Measurements from ENCODE around the gene NBPF11.
"Not testable (repeated sequence)": the region's sequence is repeated elsewhere in the genome, so short reads cannot be mapped to it uniquely, and the experiment has no call there.

- TF ChIP-seq IRF1 (CRISPR knock-in tag; IDR thresholded peaks at IDR 0.05); STAT6 (CRISPR knock-in tag; conservative IDR thresholded peaks at IDR 0.05; ENCODE audit: low read depth); CTCF (IDR thresholded peaks at IDR 0.05); TEAD4 (CRISPR knock-in tag; IDR thresholded peaks at IDR 0.05); ETV6 (CRISPR knock-in tag; IDR thresholded peaks at IDR 0.05); CBFB (CRISPR knock-in tag; IDR thresholded peaks at IDR 0.05; ENCODE audit: low read depth); AFF4 (CRISPR knock-in tag; IDR thresholded peaks at IDR 0.05; ENCODE audit: borderline replicate concordance); MYBL2 (CRISPR knock-in tag; IDR thresholded peaks at IDR 0.05); MAX (CRISPR knock-in tag; IDR thresholded peaks at IDR 0.05); E2F5 (CRISPR knock-in tag; IDR thresholded peaks at IDR 0.05); PREB (CRISPR knock-in tag; IDR thresholded peaks at IDR 0.05; ENCODE audit: borderline replicate concordance); HMGXB4 (CRISPR knock-in tag; IDR thresholded peaks at IDR 0.05); FOXK1 (CRISPR knock-in tag; IDR thresholded peaks at IDR 0.05): not testable (repeated sequence)
These were observed 83.5 kb downstream of the NBPF11 start for GRCh38 chr1:148068606-148069005.
